DOHH2 (cell line): ENCODE data around the gene MUC6.

Experiments used
- H3F3A ChIP-seq: fragments of 200-600 bp; sonication (generic), shearing (Covaris generic); 2 replicates; pipeline ENCODE4 v1.6.0; 2016; ENCODE audit warnings: antibody characterized with exemption, mild to moderate bottlenecking; ENCODE audit not compliant: control insufficient read depth, insufficient read depth
- H3K27ac ChIP-seq: fragments of 200-600 bp; sonication (generic); 2 replicates; pipeline ENCODE4 v1.5.1; 2014; ENCODE audit warnings: low read depth, mild to moderate bottlenecking, low read length, moderate library complexity
- H3K27me3 ChIP-seq: fragments of 200-600 bp; sonication (generic); 2 replicates; pipeline ENCODE4 v1.6.1; 2014; ENCODE audit warnings: mild to moderate bottlenecking, low read length, mixed read lengths; ENCODE audit not compliant: control insufficient read depth
- H3K36me3 ChIP-seq: fragments of 200-600 bp; sonication (generic); 2 replicates; pipeline ENCODE4 v1.6.1; 2014; ENCODE audit warnings: mild to moderate bottlenecking, low read length, moderate library complexity, mixed read lengths; ENCODE audit not compliant: control insufficient read depth
- H3K4me1 ChIP-seq: fragments of 200-600 bp; sonication (generic); 2 replicates; pipeline ENCODE4 v1.6.1; 2014; ENCODE audit warnings: mild to moderate bottlenecking, low read length, mixed read lengths; ENCODE audit not compliant: control insufficient read depth
- H3K4me2 ChIP-seq: fragments of 200-600 bp; sonication (generic); 2 replicates; pipeline ENCODE4 v1.6.0; 2014; ENCODE audit warnings: mild to moderate bottlenecking, low read length, moderate library complexity
- H3K4me3 ChIP-seq: fragments of 200-600 bp; sonication (generic); 2 replicates; pipeline ENCODE4 v1.5.1; 2014; ENCODE audit warnings: mild to moderate bottlenecking, low read length, mixed read lengths
- H3K79me2 ChIP-seq: fragments of 200-600 bp; sonication (generic); 2 replicates; pipeline ENCODE4 v1.6.1; 2014; ENCODE audit warnings: mild to moderate bottlenecking, low read length, mixed read lengths; ENCODE audit not compliant: control insufficient read depth
- H3K9me2 ChIP-seq: fragments of 200-600 bp; sonication (generic); replicated peaks from 2 replicates; pipeline ENCODE4 v1.6.1; 2014; ENCODE audit warnings: mild to moderate bottlenecking, low read length, mixed read lengths; ENCODE audit not compliant: control insufficient read depth
- H3K9me3 ChIP-seq: fragments of 200-600 bp; sonication (generic); 2 replicates; pipeline ENCODE4 v1.6.1; 2014; ENCODE audit warnings: antibody characterized with exemption, low read length, mixed read lengths; ENCODE audit not compliant: control insufficient read depth, insufficient read depth
- H4K20me1 ChIP-seq: fragments of 200-600 bp; sonication (generic); 2 replicates; pipeline ENCODE4 v1.6.0; 2014; ENCODE audit warnings: low read depth, mild to moderate bottlenecking, antibody characterized with exemption, low read length, moderate library complexity; ENCODE audit not compliant: control insufficient read depth, insufficient read depth
- EZH2phosphoT487 ChIP-seq: fragments of 200-600 bp; sonication (generic); IDR thresholded peaks from 2 replicates; pipeline ENCODE4 v1.6.1; 2017; ENCODE audit warnings: borderline replicate concordance, mild to moderate bottlenecking, antibody characterized with exemption, low read length, moderate library complexity, mixed read lengths
- TF ChIP-seq, protein P1 (sequence below): fragments of 200-600 bp; sonication (generic); IDR thresholded peaks from one replicate; pipeline ENCODE4 v1.5.1; 2014; ENCODE audit warnings: antibody characterized with exemption, mild to moderate bottlenecking, low read depth, low read length; ENCODE audit not compliant: poor library complexity, severe bottlenecking

The MUC6 gene

DNA sequence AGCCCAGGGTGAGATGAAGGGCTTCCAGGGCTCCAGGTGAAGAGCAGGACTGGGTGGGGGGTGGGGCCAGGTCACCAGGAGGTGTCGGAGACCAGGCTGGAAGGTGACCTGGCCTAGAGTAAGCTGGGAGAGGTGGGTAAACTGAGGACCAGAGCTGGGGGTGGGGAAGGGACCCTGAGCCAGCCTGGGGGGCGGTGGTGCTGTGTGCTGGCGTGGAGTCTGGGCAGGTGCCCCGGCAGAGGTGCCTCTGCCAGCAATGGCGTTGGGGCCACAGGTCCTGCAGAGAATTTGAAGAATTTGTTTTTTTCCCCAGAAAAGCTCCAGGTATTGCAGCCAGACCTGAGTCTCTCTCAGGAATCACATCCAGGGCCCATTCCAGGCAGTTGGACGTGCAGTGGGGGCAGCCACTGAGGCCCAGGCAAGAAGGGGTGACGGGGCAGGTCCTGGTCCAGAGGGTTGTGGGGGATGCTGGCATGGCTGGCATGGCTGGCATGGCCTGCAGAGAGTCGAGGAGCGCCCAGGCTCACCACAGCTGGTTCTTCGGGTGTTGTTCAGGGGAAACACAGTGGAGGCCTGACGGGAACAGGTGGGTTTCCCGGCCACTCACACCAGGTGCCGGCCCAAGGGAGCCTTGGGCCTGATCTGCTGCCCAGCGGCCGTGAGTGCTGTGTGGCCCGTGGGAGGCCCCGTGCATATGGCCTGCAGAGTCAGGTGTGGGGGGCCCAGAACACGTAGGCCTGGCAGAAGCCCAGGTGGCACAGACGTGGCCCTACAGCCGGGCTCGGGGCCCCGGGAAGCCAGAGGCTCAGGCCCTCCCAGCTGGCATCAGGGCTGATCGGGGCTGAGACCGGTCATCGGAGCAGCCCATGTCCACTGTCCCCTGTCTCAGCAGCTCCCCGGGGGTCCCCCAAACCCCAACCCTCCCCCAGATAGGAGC, 6.4 kb upstream of the MUC6 start:
- Histone ChIP-seq H3K4me3 (no peak overlapping the region), H3K79me2 (no peaks in the 10 kb centered on the region), H3K9me3 (no peaks in the 10 kb centered on the region), H4K20me1 (no peaks in the 10 kb centered on the region), H3K27ac (no peak overlapping the region), H3K27me3 (no peaks in the 10 kb centered on the region), H3K9me2 (no peaks in the 10 kb centered on the region), H3K4me2 (no peak overlapping the region), H3K4me1 (no peaks in the 10 kb centered on the region), H3K36me3 (no peaks in the 10 kb centered on the region), H3F3A (no peaks in the 10 kb centered on the region)
- TF ChIP-seq, protein P1, sequence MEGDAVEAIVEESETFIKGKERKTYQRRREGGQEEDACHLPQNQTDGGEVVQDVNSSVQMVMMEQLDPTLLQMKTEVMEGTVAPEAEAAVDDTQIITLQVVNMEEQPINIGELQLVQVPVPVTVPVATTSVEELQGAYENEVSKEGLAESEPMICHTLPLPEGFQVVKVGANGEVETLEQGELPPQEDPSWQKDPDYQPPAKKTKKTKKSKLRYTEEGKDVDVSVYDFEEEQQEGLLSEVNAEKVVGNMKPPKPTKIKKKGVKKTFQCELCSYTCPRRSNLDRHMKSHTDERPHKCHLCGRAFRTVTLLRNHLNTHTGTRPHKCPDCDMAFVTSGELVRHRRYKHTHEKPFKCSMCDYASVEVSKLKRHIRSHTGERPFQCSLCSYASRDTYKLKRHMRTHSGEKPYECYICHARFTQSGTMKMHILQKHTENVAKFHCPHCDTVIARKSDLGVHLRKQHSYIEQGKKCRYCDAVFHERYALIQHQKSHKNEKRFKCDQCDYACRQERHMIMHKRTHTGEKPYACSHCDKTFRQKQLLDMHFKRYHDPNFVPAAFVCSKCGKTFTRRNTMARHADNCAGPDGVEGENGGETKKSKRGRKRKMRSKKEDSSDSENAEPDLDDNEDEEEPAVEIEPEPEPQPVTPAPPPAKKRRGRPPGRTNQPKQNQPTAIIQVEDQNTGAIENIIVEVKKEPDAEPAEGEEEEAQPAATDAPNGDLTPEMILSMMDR = no peak
- no peak for TF ChIP-seq EZH2phosphoT487

DNA sequence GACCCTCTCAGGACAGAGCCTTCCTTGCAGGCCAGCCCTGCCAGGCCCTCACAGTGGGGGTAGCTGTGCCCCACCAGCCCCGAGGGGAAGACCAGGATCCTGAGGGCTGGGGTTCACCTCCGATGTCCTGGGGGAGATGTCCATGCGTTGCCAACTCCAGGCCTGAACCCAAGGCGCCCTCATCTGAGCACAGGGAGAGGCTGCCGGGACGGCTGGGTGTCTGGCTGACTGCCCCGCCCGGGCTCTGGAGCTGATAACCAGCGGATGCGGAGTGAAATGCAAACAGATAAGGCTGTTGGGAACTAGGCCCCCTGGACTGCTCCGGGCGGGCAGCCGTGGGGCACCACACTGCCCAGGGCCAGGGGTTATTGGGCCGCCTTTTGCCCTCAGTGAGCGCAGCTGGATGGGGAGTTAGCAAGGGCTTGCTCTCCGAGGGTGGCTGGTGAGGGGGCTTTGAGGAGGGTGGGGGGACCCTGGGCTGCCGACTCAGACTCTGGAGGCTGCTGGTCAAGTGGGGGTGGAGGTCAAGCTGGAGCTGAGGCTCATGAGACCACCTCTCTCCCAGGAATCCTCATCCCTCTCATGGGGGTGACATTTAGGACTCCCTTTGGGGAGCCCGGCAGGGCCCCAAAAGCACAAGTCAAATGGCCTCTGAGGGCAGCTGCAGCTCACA, 5.6 kb upstream of the MUC6 start:
- H4K20me1 ChIP-seq = no peaks in the 10 kb centered on the region
- no peaks in the 10 kb centered on the region for H3K9me3 ChIP-seq
- H3K4me1 ChIP-seq = no peaks in the 10 kb centered on the region
- TF ChIP-seq, protein P1 = no peak
- TF ChIP-seq EZH2phosphoT487 = no peak
- no peaks in the 10 kb centered on the region for H3K79me2 ChIP-seq
- H3K27me3 ChIP-seq = no peaks in the 10 kb centered on the region
- H3K4me3 ChIP-seq = no peak overlapping the region
- no peak overlapping the region for H3K4me2 ChIP-seq
- H3K36me3 ChIP-seq = no peaks in the 10 kb centered on the region
- no peaks in the 10 kb centered on the region for H3K9me2 ChIP-seq
- H3F3A ChIP-seq = no peaks in the 10 kb centered on the region
- H3K27ac ChIP-seq = no peak overlapping the region

DNA sequence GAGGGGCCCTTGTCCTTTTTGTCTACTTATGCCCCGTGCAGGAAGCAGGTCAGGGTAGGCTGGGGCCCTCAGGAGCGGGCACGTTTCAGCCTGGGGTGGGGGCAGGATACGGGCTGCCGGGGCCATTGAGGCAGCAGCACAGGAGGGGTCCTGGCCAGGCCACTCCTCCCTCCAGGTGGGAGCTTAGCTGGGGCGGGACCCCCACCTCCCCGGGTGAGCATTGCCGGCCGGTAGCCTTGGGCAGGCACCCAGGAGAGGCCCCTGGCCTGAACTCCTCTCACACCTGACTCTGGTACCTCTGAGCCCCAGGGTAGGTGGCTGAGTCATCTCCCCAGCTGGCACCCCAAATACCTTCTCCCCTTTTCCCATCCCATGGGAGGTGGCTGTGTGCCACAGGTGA, 5.0 kb upstream of the MUC6 start:
- no peak for TF ChIP-seq EZH2phosphoT487
- TF ChIP-seq, protein P1 = no peak
- H3K9me3 ChIP-seq = no peaks in the 10 kb centered on the region
- H3F3A ChIP-seq = no peaks in the 10 kb centered on the region
- no peaks in the 10 kb centered on the region for H3K27me3 ChIP-seq
- H4K20me1 ChIP-seq = no peaks in the 10 kb centered on the region
- H3K4me2 ChIP-seq = no peak overlapping the region
- no peak overlapping the region for H3K4me3 ChIP-seq
- no peaks in the 10 kb centered on the region for H3K9me2 ChIP-seq
- H3K79me2 ChIP-seq = no peaks in the 10 kb centered on the region
- no peaks in the 10 kb centered on the region for H3K4me1 ChIP-seq
- H3K27ac ChIP-seq = no peak overlapping the region
- H3K36me3 ChIP-seq = no peaks in the 10 kb centered on the region
